NB4 (cell line): Measurements from ENCODE around the gene PLTP.

Source experiments
- DNase-seq: peaks from one replicate; pipeline ENCODE4 v3.0.0; 2010; ENCODE audit warnings: low read depth
- H3K4me3 ChIP-seq: one replicate; pipeline ENCODE4 v1.5.1; 2011; ENCODE audit warnings: mild to moderate bottlenecking, low read depth, low read length, moderate library complexity
- CTCF ChIP-seq: IDR thresholded peaks from one replicate; pipeline ENCODE4 v1.5.1; 2012; ENCODE audit warnings: low read depth, low read length
- MAX ChIP-seq: IDR thresholded peaks from 2 replicates; pipeline ENCODE4 v1.6.1; 2011; ENCODE audit warnings: low read depth, low read length
- MYC ChIP-seq: IDR thresholded peaks from 2 replicates; pipeline ENCODE4 v1.6.1; 2011; ENCODE audit warnings: low read depth, low read length
- POLR2A ChIP-seq: IDR thresholded peaks from 2 replicates; pipeline ENCODE4 v1.6.1; 2011; ENCODE audit warnings: mild to moderate bottlenecking; ENCODE audit not compliant: insufficient read length; ENCODE audit errors: extremely low read depth

The PLTP gene

GRCh38 chr20:45938727-45939438 lies 26.9 kb upstream of the PLTP start:
- TF ChIP-seq MAX (no peak), MYC (no peak), CTCF (no peak)
- no peak overlapping the region for H3K4me3 ChIP-seq
- no peak for DNase-seq

- H3K4me3 ChIP-seq, result no peak overlapping the region
- DNase-seq, result no peak
These were observed 25.8 kb upstream of the PLTP start for GRCh38 chr20:45937765-45938164.

GRCh38 chr20:45935416-45936046 lies 23.6 kb upstream of the PLTP start:
- peak overlapping the region; percentile 88 for H3K4me3 ChIP-seq
- TF ChIP-seq CTCF, result no peak
- no peak for DNase-seq

More at GRCh38 chr20:45937765-45938164, 25.8 kb upstream of the PLTP start:
- TF ChIP-seq POLR2A (no peak), MYC (no peak), MAX (no peak), CTCF (no peak)

GRCh38 chr20:45934586-45935415 lies 22.8 kb upstream of the PLTP start, which contains the start of gene PCIF1:
Gene PCIF1, plus strand, starts transcription at chr20:45934683. Its CDS starts 4,317 bp downstream, at chr20:45939000.
- DNase-seq, result peak; percentile 98
- TF ChIP-seq POLR2A, result peak; percentile 94
- no peak for TF ChIP-seq CTCF
- peak; percentile 92 for TF ChIP-seq MAX
- TF ChIP-seq MYC, result peak; percentile 70
- H3K4me3 ChIP-seq, result peak within 1 kb of the TSS; percentile 88

- TF ChIP-seq MAX (no peak), POLR2A (no peak), MYC (no peak), CTCF (no peak)
- peak; percentile 79 for DNase-seq
- peak overlapping the region; percentile 75 for H3K4me3 ChIP-seq
These were observed 22.2 kb upstream of the PLTP start for GRCh38 chr20:45934046-45934585.
